HCT116 (cell line): ENCODE data around the gene NAP1L1. TPM values are rescaled to one million over a fixed set of nuclear protein-coding genes. Genes with fewer than 3 reads are reported as not detected.

Source experiments
- ATAC-seq: fragments of 200-7000 bp; cut with Tn5 transposase; 2 replicates; pipeline ENCODE4 v1.9.1; 2020; ENCODE audit warnings: mild to moderate bottlenecking, moderate library complexity
- BruUV-seq: library from RNA; stranded (reverse); fragments of 400-500 nt; replicated peaks from 2 replicates; lab custom pipeline; 2021; lab: Mats Ljungman, UMichigan
- CTCF ChIA-PET: fragments of 300-600 bp; sonication (Branson Sonifier 250); formaldehyde crosslinking; loops from one replicate; lab custom pipeline; 2021; ENCODE audit warnings: antibody characterized with exemption; lab: Charles Lee
- POLR2A ChIA-PET: fragments of 300-600, 350-600 bp; sonication (Branson Sonifier 250); formaldehyde crosslinking; loops from one replicate; lab custom pipeline; 2021; ENCODE audit warnings: antibody characterized with exemption; lab: Charles Lee
- RAD21 ChIA-PET, 2 experiments: fragments of 300-600 bp; sonication (Branson Sonifier 250); formaldehyde crosslinking; loops; one replicate each; lab custom pipeline; 2023; ENCODE audit warnings: low total read pairs in 2 of 2; ENCODE audit not compliant: uncharacterized antibody in 2 of 2, unreplicated experiment in 2 of 2, low non-redundant PET in 1 of 2; lab: Charles Lee
- DNase-seq: peaks from one replicate; pipeline ENCODE4 v3.0.0-alpha.2; 2010; ENCODE audit warnings: low read depth, low spot score
- H2AFZ ChIP-seq: fragments of 200-600 bp; shearing (Covaris generic), sonication (generic); 2 replicates; pipeline ENCODE4 v1.6.1; 2017; ENCODE audit warnings: low read depth, mixed run types, mixed read lengths, antibody characterized with exemption, low read length; ENCODE audit not compliant: poor library complexity, severe bottlenecking
- H3K27ac ChIP-seq: 2 replicates; pipeline ENCODE4 v1.5.1; 2012; ENCODE audit warnings: low read depth, low read length
- H3K27me3 ChIP-seq: fragments of 200-600 bp; sonication (generic); 2 replicates; pipeline ENCODE4 v1.6.1; 2016; ENCODE audit warnings: mixed run types, low read length, mixed read lengths; ENCODE audit not compliant: insufficient read depth
- H3K36me3 ChIP-seq, 2 experiments: fragments of 200-500 bp in 1 of 2; fragments of 200-600 bp in 1 of 2; sonication (Bioruptor generic) in 1 of 2; sonication (generic) in 1 of 2; 2 replicates each; pipeline versions ENCODE4 v1.5.1 to v1.6.1; 2014 to 2016; ENCODE audit warnings: low read length in 2 of 2, inconsistent platforms in 1 of 2, mixed read lengths in 1 of 2, mixed run types in 1 of 2; ENCODE audit not compliant: insufficient read depth in 2 of 2, control insufficient read depth in 1 of 2
- H3K4me1 ChIP-seq, 2 experiments: fragments of 200-600 bp in 1 of 2; sonication (generic) in 1 of 2; 2 replicates each; pipeline versions ENCODE4 v1.5.1 to v1.6.1; 2012 to 2017; ENCODE audit warnings: low read length in 2 of 2, inconsistent platforms in 1 of 2, mild to moderate bottlenecking in 1 of 2, mixed read lengths in 1 of 2, mixed run types in 1 of 2, moderate library complexity in 1 of 2; ENCODE audit not compliant: insufficient read depth in 2 of 2, control insufficient read depth in 1 of 2
- H3K4me2 ChIP-seq: fragments of 200-600 bp; sonication (generic); 2 replicates; pipeline ENCODE4 v1.6.1; 2017; ENCODE audit warnings: mixed run types, low read length, mixed read lengths
- H3K4me3 ChIP-seq, 2 experiments: fragments of 200-600 bp in 1 of 2; sonication (generic) in 1 of 2; replicated peaks in 1 of 2; 2 replicates each; pipeline ENCODE4 v1.5.1; 2011 to 2016; ENCODE audit warnings: low read length in 2 of 2, control low read depth in 1 of 2, low read depth in 1 of 2, mild to moderate bottlenecking in 1 of 2, mixed read lengths in 1 of 2, mixed run types in 1 of 2
- H3K79me2 ChIP-seq: fragments of 200-600 bp; sonication (generic); 2 replicates; pipeline ENCODE4 v1.6.1; 2017; ENCODE audit warnings: mild to moderate bottlenecking, mixed run types, low read length, moderate library complexity, mixed read lengths; ENCODE audit not compliant: insufficient read depth
- H3K9ac ChIP-seq: fragments of 200-600 bp; sonication (generic); 2 replicates; pipeline ENCODE4 v1.6.1; 2016; ENCODE audit warnings: low read length, mixed read lengths
- H3K9me2 ChIP-seq: fragments of 200-600 bp; sonication (generic), shearing (Covaris generic); 2 replicates; pipeline ENCODE4 v1.6.1; 2017; ENCODE audit warnings: mixed run types, mild to moderate bottlenecking, moderate library complexity; ENCODE audit not compliant: insufficient read depth
- H3K9me3 ChIP-seq, 2 experiments: fragments of 200-500 bp in 1 of 2; fragments of 200-600 bp in 1 of 2; sonication (Bioruptor generic) in 1 of 2; sonication (generic) in 1 of 2; 2 replicates each; pipeline ENCODE4 v1.6.1; 2014 to 2017; ENCODE audit warnings: low read length in 2 of 2, mixed read lengths in 2 of 2, inconsistent platforms in 1 of 2, low read depth in 1 of 2, mild to moderate bottlenecking in 1 of 2, mixed run types in 1 of 2, moderate library complexity in 1 of 2; ENCODE audit not compliant: control insufficient read depth in 1 of 2, insufficient read depth in 1 of 2
- H4K20me1 ChIP-seq: fragments of 200-600 bp; sonication (generic), shearing (Covaris generic); 2 replicates; pipeline ENCODE4 v1.6.1; 2017; ENCODE audit warnings: mixed run types, mild to moderate bottlenecking, moderate library complexity; ENCODE audit not compliant: insufficient read depth
- ATF3 ChIP-seq: IDR thresholded peaks from 2 replicates; pipeline ENCODE4 v1.6.1; 2012
- CBX3 ChIP-seq: IDR thresholded peaks from 2 replicates; pipeline ENCODE4 v1.6.1; 2012; ENCODE audit warnings: low read depth
- CTCF ChIP-seq, 3 experiments: fragments of 200-600 bp in 1 of 3; sonication (generic) in 1 of 3; IDR thresholded peaks in 2 of 3; conservative IDR thresholded peaks in 1 of 3; 2 replicates each; pipeline ENCODE4 v1.5.1; 2012 to 2017; ENCODE audit warnings: low read depth in 2 of 3, low read length in 2 of 3, antibody characterized with exemption in 1 of 3, borderline replicate concordance in 1 of 3, control low read depth in 1 of 3, mild to moderate bottlenecking in 1 of 3, mixed read lengths in 1 of 3, mixed run types in 1 of 3, moderate library complexity in 1 of 3; ENCODE audit not compliant: insufficient read depth in 1 of 3
- EGR1 ChIP-seq: IDR thresholded peaks from 2 replicates; pipeline ENCODE4 v1.6.1; 2012; ENCODE audit warnings: low read depth
- ELF1 ChIP-seq: IDR thresholded peaks from 2 replicates; pipeline ENCODE4 v1.6.1; 2012; ENCODE audit warnings: low read depth, borderline replicate concordance
- FOSL1 ChIP-seq: IDR thresholded peaks from 2 replicates; pipeline ENCODE4 v1.6.1; 2012; ENCODE audit warnings: low read depth
- JUND ChIP-seq: IDR thresholded peaks from 2 replicates; pipeline ENCODE4 v1.6.1; 2012
- MAX ChIP-seq: IDR thresholded peaks from 2 replicates; pipeline ENCODE4 v1.6.1; 2012
- POLR2A ChIP-seq: IDR thresholded peaks from 2 replicates; pipeline ENCODE4 v1.7.0; 2011; ENCODE audit warnings: borderline replicate concordance; ENCODE audit not compliant: insufficient read depth, insufficient read length; ENCODE audit errors: extremely low read depth
- POLR2AphosphoS5 ChIP-seq: IDR thresholded peaks from 2 replicates; pipeline ENCODE4 v1.6.1; 2011; ENCODE audit warnings: mild to moderate bottlenecking, low read depth, low read length, moderate library complexity
- RAD21 ChIP-seq: IDR thresholded peaks from 2 replicates; pipeline ENCODE4 v1.6.1; 2012; ENCODE audit warnings: low read depth, mild to moderate bottlenecking
- SRF ChIP-seq: IDR thresholded peaks from 2 replicates; pipeline ENCODE4 v1.6.1; 2012; ENCODE audit warnings: low read depth
- TCF7L2 ChIP-seq: IDR thresholded peaks from 2 replicates; pipeline ENCODE4 v1.7.0; 2011; ENCODE audit warnings: borderline replicate concordance, inconsistent platforms; ENCODE audit not compliant: insufficient read depth, insufficient read length; ENCODE audit errors: extremely low read depth
- ZFX ChIP-seq: fragments of 450-650 bp; IDR thresholded peaks from 2 replicates; pipeline ENCODE4 v1.6.1; 2017
- intact Hi-C: fragments of 100-400 bp; cut with micrococcal nuclease; formaldehyde crosslinking; loops from 2 replicates; pipeline ENCODE4 v1.10.0; 2022
- total RNA-seq: library from RNA; stranded (reverse); gene quantifications from one replicate; pipeline ENCODE4 v1.2.1, GENCODE V29; 2021; ENCODE audit not compliant: unreplicated experiment

The NAP1L1 gene
- total RNA-seq, 1 experiment from 2014 or later = 531 TPM

- H4K20me1 ChIP-seq = no peaks in the 10 kb centered on the region
- ATAC-seq = peak; percentile 60
- H2AFZ ChIP-seq = no peak overlapping the region
- peaks cover 25 to 50% of the 10 kb centered on the region in 2 experiments for H3K4me1 ChIP-seq
- peak overlapping the region; percentile 57 for H3K27ac ChIP-seq
- no peak overlapping the region for H3K4me2 ChIP-seq
- ChIA-PET POLR2A (interaction anchor here (1.7 kb wide), 1 partner anchor 9 kb away, joined by 10 read pairs; no protein-coding TSS in a partner anchor), CTCF (interaction anchor here (1.1 to 1.5 kb wide), 2 partner anchors 11 to 17 kb away, joined by 3 read pairs; no protein-coding TSS in a partner anchor)
- intact Hi-C loops = loop anchor here (10.0 kb wide), 1 partner anchor 417 kb away; no protein-coding TSS in a partner anchor
- H3K9me2 ChIP-seq = no peaks in the 10 kb centered on the region
- DNase-seq = no peak
- H3K9me3 ChIP-seq = no peaks in the 10 kb centered on the region
- H3K36me3 ChIP-seq = no peaks in the 10 kb centered on the region
- H3K4me3 ChIP-seq = no peak overlapping the region
- H3K79me2 ChIP-seq = peaks cover 19% of the 10 kb centered on the region
- no peaks in the 10 kb centered on the region for H3K27me3 ChIP-seq
- H3K9ac ChIP-seq = no peak overlapping the region
- TF ChIP-seq ATF3 = no peak
- no peak for TF ChIP-seq FOSL1
- no peak for TF ChIP-seq CBX3
- no peak for TF ChIP-seq EGR1
- no peak for TF ChIP-seq ELF1
- TF ChIP-seq RAD21 = peak; percentile 60
- no peak for TF ChIP-seq TCF7L2
- peak; percentile 30; the same call in 1 of the 2 replicates for TF ChIP-seq POLR2AphosphoS5
- peak; percentile 26 to 64 (median 42); a peak in 4 of 6 replicates for TF ChIP-seq CTCF (IDR thresholded peaks at IDR 0.05 in 2 of 3, conservative IDR thresholded peaks at IDR 0.05 in 1 of 3; ENCODE audit: borderline replicate concordance in 1 of 3, insufficient read depth in 1 of 3, low read depth in 2 of 3, low read length in 2 of 3)
- no peak for TF ChIP-seq POLR2A
- peak; percentile 17; the same call in 1 of the 2 replicates for TF ChIP-seq JUND
- TF ChIP-seq ZFX = no peak
- no peak for TF ChIP-seq MAX
- no peak for TF ChIP-seq SRF
- TF ChIP-seq, all 23 proteins: peak for 4
- RAD21 ChIA-PET = no interaction called here
- no TSS peak for BruUV-seq
Observed at GRCh38 chr12:76037130-76038103, 47.1 kb downstream of the NAP1L1 start.
